T-cell (primary cell): ENCODE results near the gene FASN. TPM values are rescaled to one million over a fixed set of nuclear protein-coding genes. Genes with fewer than 3 reads are reported as not detected.
A peak's percentile ranks its signal among the peaks of the same experiment; 100 is the strongest.

ENCODE experiments used
- ATAC-seq, 4 experiments: fragments of 200-7000 bp in 3 of 4; fragments of 150-1000 bp in 1 of 4; cut with Tn5 transposase; replicated peaks in 1 of 4; 1 replicate in 3 of 4; 2 replicates in 1 of 4; pipeline ENCODE4 v1.10.0; 2021; ENCODE audit warnings: moderate library complexity in 3 of 4, mild to moderate bottlenecking in 2 of 4, moderate number of reproducible peaks in 1 of 4
- CTCF ChIA-PET, 2 donors: fragments of 300-600 bp; sonication (Branson Sonifier 250); formaldehyde crosslinking; loops; one replicate each; lab custom pipeline; 2022; ENCODE audit warnings: antibody characterized with exemption in 2 of 2; lab: Charles Lee
- POLR2A ChIA-PET, 2 donors: fragments of 300-600 bp; sonication (Branson Sonifier 250); formaldehyde crosslinking; loops; one replicate each; lab custom pipeline; 2022; ENCODE audit warnings: antibody characterized with exemption in 2 of 2; lab: Charles Lee
- DNase-seq, 35 experiments: peaks; one replicate each; pipeline versions ENCODE4 v3.0.0 to v3.0.0-alpha.2; 2013 to 2023
- H3K27ac ChIP-seq: one replicate; pipeline ENCODE4 v1.5.1; 2013; ENCODE audit warnings: low read length
- H3K27me3 ChIP-seq, 2 experiments: replicated peaks in 1 of 2; 1 replicate in 1 of 2; 2 replicates in 1 of 2; pipeline versions ENCODE4 v1.6.1 to v1.7.0; 2013; ENCODE audit warnings: low read length in 1 of 2, mixed read lengths in 1 of 2; ENCODE audit not compliant: control insufficient read depth in 2 of 2, insufficient read depth in 2 of 2; ENCODE audit errors: extremely low read depth in 1 of 2
- H3K36me3 ChIP-seq, 2 donors: 1 replicate in 1 of 2; 2 replicates in 1 of 2; pipeline versions ENCODE4 v1.6.1 to v1.7.0; 2013; ENCODE audit warnings: low read length in 1 of 2; ENCODE audit not compliant: control insufficient read depth in 2 of 2, insufficient read depth in 1 of 2; ENCODE audit errors: extremely low read depth in 1 of 2
- H3K4me1 ChIP-seq, 2 experiments: 1 replicate in 1 of 2; 2 replicates in 1 of 2; pipeline versions ENCODE4 v1.6.1 to v1.7.0; 2013; ENCODE audit warnings: low read length in 2 of 2, mixed read lengths in 1 of 2; ENCODE audit not compliant: insufficient read depth in 2 of 2, control insufficient read depth in 1 of 2; ENCODE audit errors: extremely low read depth in 1 of 2
- H3K4me3 ChIP-seq, 2 donors: 1 replicate in 1 of 2; 2 replicates in 1 of 2; pipeline versions ENCODE4 v1.5.1 to v1.7.0; 2013; ENCODE audit warnings: mild to moderate bottlenecking in 2 of 2, low read length in 1 of 2, moderate library complexity in 1 of 2; ENCODE audit not compliant: control insufficient read depth in 1 of 2; ENCODE audit errors: extremely low read depth in 1 of 2
- H3K9me3 ChIP-seq: 2 replicates; pipeline ENCODE4 v1.7.0; 2013
- H3K27ac Mint-ChIP-seq, 2 donors: one replicate each; pipeline ENCODE4 v1.8.0; 2020 to 2021; ENCODE audit warnings: mild to moderate bottlenecking in 2 of 2, mixed read lengths in 2 of 2
- H3K27me3 Mint-ChIP-seq, 2 donors: one replicate each; pipeline ENCODE4 v1.8.0; 2021 to 2022; ENCODE audit warnings: mixed read lengths in 2 of 2
- H3K36me3 Mint-ChIP-seq: one replicate; pipeline ENCODE4 v1.8.0; 2021; ENCODE audit warnings: mixed read lengths
- H3K4me1 Mint-ChIP-seq, 3 donors: one replicate each; pipeline ENCODE4 v1.8.0; 2020 to 2022; ENCODE audit warnings: mixed read lengths in 3 of 3, mild to moderate bottlenecking in 1 of 3
- H3K4me3 Mint-ChIP-seq, 3 donors: one replicate each; pipeline ENCODE4 v1.8.0; 2020 to 2022; ENCODE audit warnings: mild to moderate bottlenecking in 3 of 3, mixed read lengths in 3 of 3, moderate library complexity in 3 of 3
- H3K9me3 Mint-ChIP-seq, 3 donors: one replicate each; pipeline ENCODE4 v1.8.0; 2020 to 2022; ENCODE audit warnings: mixed read lengths in 3 of 3
- WGBS: methylation state at CpG from one replicate; pipeline ENCODE4 v1.1.5; 2013; ENCODE audit warnings: missing lambda C conversion rate; ENCODE audit not compliant: insufficient coverage; 5-methylcytosine and 5-hydroxymethylcytosine counted together
- total RNA-seq, 35 experiments: library from RNA in 6 of 35; stranded (reverse) in 6 of 35; fragments of 120-200 nt in 1 of 35; gene quantifications; one replicate each; pipeline versions ENCODE4 v1.2.1 to v1.2.4 and lab custom pipeline; 2013 to 2026

Gene FASN
- total RNA-seq, 5 donors from 2014 or later (not counting 1 experiment from before 2014, with no cell fraction given): 48.2 to 144 (median 52.5) TPM

DNA sequence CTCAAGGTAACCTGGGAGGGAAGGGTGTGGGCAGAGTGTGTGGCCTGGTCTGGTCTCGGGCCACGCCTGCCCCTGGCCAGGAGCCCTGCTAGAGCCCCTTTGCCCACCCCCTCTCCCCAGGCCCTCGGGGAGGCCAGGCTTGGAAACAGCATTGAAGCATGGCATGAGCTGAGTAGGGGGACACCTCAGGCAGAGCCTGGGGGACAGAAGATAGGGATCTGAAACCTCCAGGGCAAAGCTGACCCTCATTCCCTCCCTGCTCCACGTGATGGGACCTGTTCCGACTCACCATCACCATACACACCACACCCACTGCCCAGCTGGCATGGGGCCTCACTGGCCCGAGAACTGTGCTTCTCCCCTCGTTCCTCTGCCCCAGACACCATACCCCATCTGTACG lies 48.9 kb downstream of the FASN start:
- 100% methylated on average over 2 of the region's 8 CpGs for WGBS
- Mint-ChIP-seq H3K4me1 (peaks cover 5 to 23% (median 18%) of the 10 kb centered on the region in 3 donors), H3K27me3 (no peaks in the 10 kb centered on the region), H3K27ac (no peak overlapping the region), H3K36me3 (peaks cover 7% of the 10 kb centered on the region), H3K9me3 (no peaks in the 10 kb centered on the region), H3K4me3 (peak overlapping the region; percentile 9 to 31 (median 25))
- Histone ChIP-seq H3K4me3 (no peak overlapping the region), H3K36me3 (peaks cover 4 to 13% of the 10 kb centered on the region in 2 donors), H3K4me1 (peaks cover 9 to 40% of the 10 kb centered on the region in 2 experiments), H3K9me3 (no peaks in the 10 kb centered on the region), H3K27ac (no peak overlapping the region), H3K27me3 (no peaks in the 10 kb centered on the region)
- ATAC-seq: no peak
- DNase-seq: no peak
- POLR2A ChIA-PET: no interaction called here
- CTCF ChIA-PET: no interaction called here

DNA sequence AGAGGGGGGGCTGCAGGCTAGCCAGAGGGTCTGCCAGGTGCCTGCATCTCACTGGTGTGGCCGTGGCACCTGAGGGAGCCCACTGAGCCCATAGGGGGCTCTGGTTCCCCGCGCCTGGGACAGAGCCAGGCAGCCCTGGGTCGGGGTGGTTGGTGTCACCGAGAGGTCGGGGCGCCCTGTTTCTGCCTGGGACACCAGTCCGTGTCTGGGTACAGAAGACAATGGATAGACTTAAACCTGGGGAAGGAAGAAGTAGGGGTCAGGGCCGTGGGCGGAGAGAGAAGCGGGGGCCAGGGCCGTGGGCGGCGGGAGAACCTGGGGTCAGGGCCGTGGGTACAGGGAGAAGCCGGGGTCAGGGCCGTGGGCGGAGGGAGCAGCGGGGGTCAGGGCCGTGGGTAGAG lies 49.5 kb downstream of the FASN start:
- CTCF ChIA-PET: interaction anchor here in 1 of 2 donors (0.9 kb wide), 1 partner anchor 11 kb away, joined by 5 read pairs; the partner anchor contains the start of gene DCXR
- Histone ChIP-seq H3K4me1 (peaks cover 9 to 35% of the 10 kb centered on the region in 2 experiments), H3K27me3 (no peaks in the 10 kb centered on the region), H3K36me3 (peaks cover 4 to 8% of the 10 kb centered on the region in 2 donors), H3K9me3 (no peaks in the 10 kb centered on the region), H3K4me3 (no peak overlapping the region), H3K27ac (no peak overlapping the region)
- H3K27ac Mint-ChIP-seq: no peak overlapping the region
- no peak for DNase-seq
- H3K4me1 Mint-ChIP-seq: peaks cover 5 to 21% (median 18%) of the 10 kb centered on the region in 3 donors
- H3K36me3 Mint-ChIP-seq: peaks cover 7% of the 10 kb centered on the region
- H3K27me3 Mint-ChIP-seq: no peaks in the 10 kb centered on the region
- peak overlapping the region in 2 of 3 donors; percentile 24 to 46 for H3K4me3 Mint-ChIP-seq
- ATAC-seq: no peak
- POLR2A ChIA-PET: no interaction called here
- H3K9me3 Mint-ChIP-seq: no peaks in the 10 kb centered on the region
- WGBS: 94% methylated on average over 20 of the region's 20 CpGs

DNA sequence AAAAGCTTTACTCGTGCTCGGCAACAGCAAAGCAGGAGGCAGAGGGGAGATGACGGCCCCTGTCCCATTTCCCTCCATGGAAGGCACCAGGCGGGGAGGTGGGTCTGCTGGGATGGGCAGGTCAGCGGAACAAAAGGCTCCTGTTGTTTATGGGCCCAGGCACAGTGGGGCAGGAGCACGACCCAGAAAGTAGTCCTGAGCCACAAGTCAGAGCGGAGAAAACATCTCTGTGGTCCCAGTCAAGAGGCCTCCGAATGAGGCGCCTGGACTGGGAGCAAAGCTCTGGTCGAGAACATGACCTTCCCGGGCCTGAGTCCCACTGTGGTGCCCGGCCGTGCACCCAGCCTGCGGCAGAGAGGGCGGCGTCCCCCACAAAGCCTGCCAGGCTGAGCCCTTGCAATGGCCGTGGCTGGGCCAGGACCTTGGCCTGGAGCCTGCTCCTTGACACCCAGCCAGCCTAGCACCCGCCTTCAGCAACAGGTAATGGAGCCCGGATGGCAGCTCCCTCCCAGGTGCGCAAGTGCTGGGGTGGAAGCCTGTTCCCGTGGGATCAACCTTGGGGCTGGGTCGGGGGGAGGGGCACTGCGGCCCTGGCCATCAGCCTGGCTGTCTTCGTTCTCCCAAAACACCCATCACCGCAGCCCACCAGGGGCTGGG lies 50.0 kb downstream of the FASN start:
- Histone ChIP-seq H3K27me3 (no peaks in the 10 kb centered on the region), H3K4me3 (no peak overlapping the region), H3K27ac (no peak overlapping the region), H3K4me1 (peaks cover 7 to 30% of the 10 kb centered on the region in 2 experiments), H3K9me3 (no peaks in the 10 kb centered on the region), H3K36me3 (peaks cover 4 to 8% of the 10 kb centered on the region in 2 donors)
- ChIA-PET CTCF (interaction anchor here in 1 of 2 donors (0.9 kb wide), 1 partner anchor 10 kb away, joined by 5 read pairs; the partner anchor contains the start of gene DCXR), POLR2A (no interaction called here)
- peaks cover 7% of the 10 kb centered on the region for H3K36me3 Mint-ChIP-seq
- H3K4me3 Mint-ChIP-seq: peak overlapping the region in 2 of 3 donors; percentile 29 to 36
- ATAC-seq (no peak), DNase-seq (no peak)
- WGBS: 97% methylated on average over 20 of the region's 25 CpGs
- no peaks in the 10 kb centered on the region for H3K9me3 Mint-ChIP-seq
- peaks cover 5 to 16% (median 14%) of the 10 kb centered on the region in 3 donors for H3K4me1 Mint-ChIP-seq
- H3K27me3 Mint-ChIP-seq: no peaks in the 10 kb centered on the region
- H3K27ac Mint-ChIP-seq: no peak overlapping the region

DNA sequence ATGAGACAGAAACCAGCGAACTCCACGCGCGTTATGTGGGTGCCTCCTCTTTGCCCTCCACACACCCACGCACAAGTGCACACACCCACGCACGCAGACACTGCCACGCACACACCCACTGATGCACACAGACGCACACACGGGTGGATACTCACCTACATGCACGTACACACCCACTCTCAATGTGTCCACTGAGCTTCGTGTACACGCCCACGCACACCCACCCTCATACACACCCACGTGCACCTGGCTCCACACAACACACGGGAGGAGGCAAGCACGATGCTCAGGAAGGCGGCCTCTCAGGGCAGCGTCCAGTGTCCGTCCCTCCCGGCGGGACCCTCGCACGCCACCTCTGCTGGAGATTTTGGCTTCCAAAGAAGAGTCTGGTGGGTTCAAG lies 50.7 kb downstream of the FASN start:
- Mint-ChIP-seq H3K4me3 (peak overlapping the region in 2 of 3 donors; percentile 29 to 36), H3K4me1 (peaks cover 5 to 11% (median 10%) of the 10 kb centered on the region in 3 donors), H3K27me3 (no peaks in the 10 kb centered on the region), H3K27ac (no peak overlapping the region), H3K36me3 (peaks cover 7% of the 10 kb centered on the region), H3K9me3 (no peaks in the 10 kb centered on the region)
- Histone ChIP-seq H3K4me3 (no peak overlapping the region), H3K36me3 (peaks cover 4 to 8% of the 10 kb centered on the region in 2 donors), H3K4me1 (peaks cover 3 to 23% of the 10 kb centered on the region in 2 experiments), H3K9me3 (no peaks in the 10 kb centered on the region), H3K27me3 (no peaks in the 10 kb centered on the region), H3K27ac (no peak overlapping the region)
- POLR2A ChIA-PET: no interaction called here
- no peak for DNase-seq
- WGBS: 75% methylated on average over 21 of the region's 24 CpGs
- no peak for ATAC-seq
- CTCF ChIA-PET: no interaction called here

DNA sequence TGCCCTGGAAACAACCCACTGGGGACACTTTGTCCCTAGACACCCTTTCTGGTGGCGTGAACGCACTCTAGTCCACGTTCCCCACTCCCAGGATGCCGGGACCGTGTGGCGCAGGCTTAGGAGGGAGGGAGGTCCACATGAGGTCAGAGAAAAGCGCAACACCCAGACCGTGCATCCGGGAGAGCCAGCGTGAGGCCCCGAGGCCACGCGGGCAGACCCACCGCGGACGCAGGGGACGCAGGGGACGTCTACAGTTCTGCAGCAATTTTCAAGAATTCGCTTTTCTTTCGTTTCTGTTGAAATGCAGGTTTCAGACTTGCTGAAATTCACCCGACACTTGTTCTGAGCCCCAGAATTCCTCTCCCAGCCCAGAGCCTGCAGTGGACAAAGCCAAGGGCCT lies 51.1 kb downstream of the FASN start:
- POLR2A ChIA-PET: no interaction called here
- Histone ChIP-seq H3K27me3 (no peaks in the 10 kb centered on the region), H3K4me1 (peaks cover 0 to 19% of the 10 kb centered on the region in 2 experiments), H3K27ac (no peak overlapping the region), H3K4me3 (no peak overlapping the region), H3K9me3 (no peaks in the 10 kb centered on the region), H3K36me3 (peaks cover 4 to 8% of the 10 kb centered on the region in 2 donors)
- Mint-ChIP-seq H3K27ac (no peak overlapping the region), H3K9me3 (no peaks in the 10 kb centered on the region), H3K4me1 (peaks cover 5 to 11% (median 10%) of the 10 kb centered on the region in 3 donors), H3K36me3 (peaks cover 7% of the 10 kb centered on the region), H3K4me3 (no peak overlapping the region), H3K27me3 (no peaks in the 10 kb centered on the region)
- DNase-seq (no peak), ATAC-seq (no peak)
- 98% methylated on average over 21 of the region's 21 CpGs for WGBS
- CTCF ChIA-PET: no interaction called here

DNA sequence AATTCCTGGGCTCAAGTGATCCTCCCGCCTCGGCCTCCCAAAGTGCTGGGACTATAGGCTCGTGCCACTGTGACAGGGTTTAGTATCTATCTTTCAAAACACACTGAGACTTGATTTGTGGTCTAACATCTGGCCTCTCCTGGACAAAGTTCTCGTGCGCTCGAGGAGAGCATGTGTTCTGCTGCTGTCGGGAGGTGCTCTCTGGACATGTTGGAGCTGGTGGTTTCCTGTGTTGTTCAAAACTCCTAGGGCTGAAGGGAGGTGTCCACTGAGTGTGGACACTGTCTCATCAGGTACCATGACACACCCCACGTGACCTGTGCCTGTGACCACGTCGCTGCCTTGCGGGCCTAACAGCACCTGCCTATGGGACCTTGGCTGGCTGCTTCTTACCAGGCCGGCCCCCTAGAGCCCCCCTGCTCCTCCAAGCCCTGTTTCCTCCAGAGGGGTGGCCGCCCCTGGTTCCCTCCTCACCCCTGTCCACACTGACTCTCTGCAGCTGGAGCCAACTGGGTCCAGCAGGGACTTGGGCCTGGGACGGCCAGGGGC lies 52.0 kb downstream of the FASN start:
- ChIA-PET CTCF (no interaction called here), POLR2A (no interaction called here)
- Histone ChIP-seq H3K36me3 (peaks cover 4 to 8% of the 10 kb centered on the region in 2 donors), H3K27ac (no peak overlapping the region), H3K4me1 (peaks cover 0 to 18% of the 10 kb centered on the region in 2 experiments), H3K27me3 (no peaks in the 10 kb centered on the region), H3K9me3 (no peaks in the 10 kb centered on the region), H3K4me3 (no peak overlapping the region)
- peak overlapping the region in 1 of 2 donors; percentile 58 for H3K27ac Mint-ChIP-seq
- H3K4me3 Mint-ChIP-seq: no peak overlapping the region
- H3K4me1 Mint-ChIP-seq: peaks cover 5 to 11% (median 10%) of the 10 kb centered on the region in 3 donors
- 87% methylated on average over 13 of the region's 14 CpGs for WGBS
- peaks cover 7% of the 10 kb centered on the region for H3K36me3 Mint-ChIP-seq
- no peak for DNase-seq
- H3K9me3 Mint-ChIP-seq: no peaks in the 10 kb centered on the region
- no peaks in the 10 kb centered on the region for H3K27me3 Mint-ChIP-seq
- no peak for ATAC-seq
